GM12865 (cell line): ENCODE results near the gene TBC1D4.

Experiments used
- DNase-seq: peaks from one replicate; pipeline ENCODE4 v3.0.0; 2010; ENCODE audit warnings: low read depth
- H3K4me3 ChIP-seq: 2 replicates; pipeline ENCODE4 v1.5.1; 2011; ENCODE audit warnings: mild to moderate bottlenecking, low read depth, low read length, control low read depth
- TF ChIP-seq, protein P1 (sequence below): IDR thresholded peaks from 2 replicates; pipeline ENCODE4 v1.5.1; 2011; ENCODE audit warnings: low read length, control low read depth, low read depth, inconsistent platforms; ENCODE audit not compliant: insufficient read depth; ENCODE audit errors: missing control alignments

TBC1D4 gene

DNA sequence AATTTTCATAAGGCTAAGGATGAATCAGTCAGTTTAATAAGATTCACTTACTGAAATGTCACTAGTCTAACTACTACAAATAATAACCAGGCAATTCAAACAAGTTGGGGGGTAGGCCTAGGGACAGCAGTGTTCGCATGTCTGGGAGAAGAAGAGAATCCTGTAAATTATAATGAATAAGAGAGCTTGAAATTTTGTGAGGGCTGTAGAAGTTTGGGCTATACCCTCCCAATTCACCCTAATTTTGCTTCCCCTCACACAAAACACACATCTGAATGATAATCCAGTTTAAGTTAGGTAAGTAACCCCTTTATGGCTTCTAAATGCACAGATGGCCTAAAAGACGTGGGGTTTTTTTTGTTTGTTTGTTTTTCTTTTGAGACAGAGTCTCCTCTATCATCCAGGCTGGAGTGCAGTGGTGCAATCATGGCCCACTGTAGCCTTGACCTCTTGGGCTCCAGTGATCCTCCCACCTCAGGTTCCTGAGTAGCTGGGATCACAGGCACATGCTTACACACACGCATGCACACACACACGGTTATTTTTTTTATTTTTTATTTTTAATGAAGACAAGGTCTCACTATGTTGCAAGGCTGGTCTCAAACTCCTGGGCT lies 69.9 kb downstream of the TBC1D4 start:
- no peak for DNase-seq
- TF ChIP-seq, protein P1, sequence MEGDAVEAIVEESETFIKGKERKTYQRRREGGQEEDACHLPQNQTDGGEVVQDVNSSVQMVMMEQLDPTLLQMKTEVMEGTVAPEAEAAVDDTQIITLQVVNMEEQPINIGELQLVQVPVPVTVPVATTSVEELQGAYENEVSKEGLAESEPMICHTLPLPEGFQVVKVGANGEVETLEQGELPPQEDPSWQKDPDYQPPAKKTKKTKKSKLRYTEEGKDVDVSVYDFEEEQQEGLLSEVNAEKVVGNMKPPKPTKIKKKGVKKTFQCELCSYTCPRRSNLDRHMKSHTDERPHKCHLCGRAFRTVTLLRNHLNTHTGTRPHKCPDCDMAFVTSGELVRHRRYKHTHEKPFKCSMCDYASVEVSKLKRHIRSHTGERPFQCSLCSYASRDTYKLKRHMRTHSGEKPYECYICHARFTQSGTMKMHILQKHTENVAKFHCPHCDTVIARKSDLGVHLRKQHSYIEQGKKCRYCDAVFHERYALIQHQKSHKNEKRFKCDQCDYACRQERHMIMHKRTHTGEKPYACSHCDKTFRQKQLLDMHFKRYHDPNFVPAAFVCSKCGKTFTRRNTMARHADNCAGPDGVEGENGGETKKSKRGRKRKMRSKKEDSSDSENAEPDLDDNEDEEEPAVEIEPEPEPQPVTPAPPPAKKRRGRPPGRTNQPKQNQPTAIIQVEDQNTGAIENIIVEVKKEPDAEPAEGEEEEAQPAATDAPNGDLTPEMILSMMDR, result no peak
- no peak overlapping the region for H3K4me3 ChIP-seq

DNA sequence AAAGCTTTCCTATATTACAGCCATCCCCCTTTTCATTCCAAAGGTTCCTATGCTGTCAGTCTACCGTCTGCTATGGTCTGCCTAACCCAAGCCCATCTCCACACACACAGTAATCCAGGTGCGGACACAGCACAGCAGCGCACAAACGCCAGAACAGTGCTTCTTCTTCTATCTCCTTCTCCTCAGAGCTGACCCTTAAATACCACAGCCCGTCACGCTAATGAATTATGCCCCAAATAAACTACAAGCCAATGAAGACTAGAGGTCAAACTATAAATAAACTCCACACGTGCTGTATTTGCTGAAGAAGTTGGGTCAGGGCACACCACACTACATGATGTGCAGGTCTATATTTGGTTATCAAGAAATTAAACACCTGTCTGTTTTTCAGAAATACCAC lies 71.8 kb downstream of the TBC1D4 start:
- TF ChIP-seq, protein P1, result no peak
- H3K4me3 ChIP-seq, result no peak overlapping the region
- DNase-seq, result no peak

DNA sequence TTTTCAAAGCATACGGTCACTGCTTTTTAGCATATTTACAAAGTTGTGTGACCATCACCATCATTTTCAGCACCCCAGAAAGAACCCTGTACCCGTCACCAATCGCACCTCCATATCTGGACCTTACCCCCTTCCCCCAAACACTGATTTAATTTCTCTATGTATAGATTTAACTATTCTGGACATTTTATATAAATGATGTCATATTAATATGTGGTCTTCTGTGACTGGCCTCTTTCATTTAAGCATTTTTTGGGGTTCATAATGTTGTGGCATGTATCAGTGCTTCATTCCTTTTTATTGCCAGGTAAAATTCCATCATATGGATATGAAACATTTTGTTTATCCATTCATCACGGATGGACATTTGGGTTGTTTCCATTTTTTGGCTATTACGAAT lies 74.0 kb downstream of the TBC1D4 start:
- no peak for DNase-seq
- no peak overlapping the region for H3K4me3 ChIP-seq
- TF ChIP-seq, protein P1, result no peak

DNA sequence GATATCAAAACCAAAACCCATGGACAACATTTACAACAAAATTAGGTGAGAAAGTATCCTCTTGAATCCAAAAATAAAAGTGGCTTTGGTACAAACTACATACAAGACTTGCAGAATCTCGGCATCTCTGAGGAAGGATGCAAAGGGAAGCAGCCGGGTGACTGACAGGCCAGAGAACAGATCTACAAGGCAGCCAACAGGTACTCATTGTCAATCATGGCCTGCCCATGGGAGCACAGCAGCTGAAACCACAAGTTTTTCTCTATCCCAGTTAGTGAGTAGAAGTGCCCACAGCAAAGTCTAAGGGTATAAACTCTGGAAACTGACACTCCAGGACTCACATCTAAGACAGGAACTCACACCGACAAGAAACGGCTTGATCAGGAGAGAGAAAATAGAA lies 74.5 kb downstream of the TBC1D4 start:
- TF ChIP-seq, protein P1, result no peak
- H3K4me3 ChIP-seq, result no peak overlapping the region
- no peak for DNase-seq

DNA sequence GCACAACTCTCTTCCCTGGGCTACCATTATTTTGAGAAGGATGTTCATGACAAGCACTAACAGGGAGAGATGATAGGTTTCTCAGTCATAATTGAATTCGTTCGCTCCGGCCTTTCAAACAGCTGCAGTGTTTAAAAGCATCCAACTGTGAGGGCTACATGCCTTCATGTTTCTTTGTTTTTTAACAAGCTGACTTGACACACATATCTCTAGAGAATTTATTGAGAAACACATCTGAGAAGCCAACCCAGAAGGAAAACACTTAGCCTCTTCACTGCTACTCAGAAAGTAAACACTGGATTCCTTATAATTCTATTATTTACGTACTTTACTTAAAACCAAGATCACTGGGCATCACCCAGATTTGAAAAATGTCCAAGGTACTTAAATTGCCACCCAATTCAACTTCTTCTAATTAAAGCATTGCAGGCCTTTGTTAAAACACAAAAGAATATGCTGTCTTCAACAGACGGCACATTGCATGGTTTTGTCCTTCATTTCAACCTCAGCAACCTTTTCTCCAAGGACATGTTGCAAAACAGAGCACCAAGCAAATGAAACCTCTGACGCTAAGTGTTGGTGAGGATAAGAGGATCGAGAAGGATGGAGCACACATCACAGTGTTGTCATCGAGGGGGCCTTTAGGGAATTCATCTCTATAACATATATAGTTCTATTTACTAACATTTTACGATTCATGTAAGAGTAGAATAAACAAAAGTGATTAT lies 75.8 kb downstream of the TBC1D4 start:
- H3K4me3 ChIP-seq, result no peak overlapping the region
- TF ChIP-seq, protein P1, result no peak
- no peak for DNase-seq

DNA sequence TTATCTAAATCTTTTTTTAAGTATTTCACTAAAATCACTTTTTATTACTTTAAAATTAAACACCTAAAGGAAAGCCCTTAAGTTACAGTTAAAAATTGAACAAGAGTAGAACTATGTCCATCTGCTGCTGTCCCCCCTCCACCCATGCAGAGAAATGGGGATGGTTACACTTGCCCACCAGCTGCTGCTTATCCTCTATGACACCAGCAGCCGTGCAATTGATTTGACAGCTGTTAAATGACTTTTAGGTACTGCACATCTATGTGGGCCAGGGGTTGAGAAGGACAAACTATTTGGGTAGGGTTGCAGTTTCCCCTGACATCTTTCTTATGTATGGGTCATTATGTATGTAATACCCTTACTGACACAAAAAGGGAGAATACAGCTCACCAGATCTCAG lies 77.2 kb downstream of the TBC1D4 start:
- H3K4me3 ChIP-seq, result no peak overlapping the region
- DNase-seq, result no peak
- TF ChIP-seq, protein P1, result no peak
